SKM-1 (cell line): ENCODE data around the gene EFCAB5.
"Not testable (repeated sequence)": the region's sequence is repeated elsewhere in the genome, so short reads cannot be mapped to it uniquely, and the experiment has no call there.

Source experiments
- DNase-seq: peaks from one replicate; lab custom pipeline; 2025; ENCODE audit not compliant: unreplicated experiment; lab: John Stamatoyannopoulos, UW

Gene EFCAB5

GRCh38 chr17:29933379-29933778 is 8.1 kb upstream of the EFCAB5 start:
- DNase-seq, result no peak

GRCh38 chr17:29935909-29936308 is 5.5 kb upstream of the EFCAB5 start:
- DNase-seq, result not testable (repeated sequence)

GRCh38 chr17:29936724-29937123 is 4.7 kb upstream of the EFCAB5 start:
- DNase-seq, result no peak

- no peak for DNase-seq
Measured at GRCh38 chr17:29945281-29945680, 3.8 kb downstream of the EFCAB5 start.

GRCh38 chr17:29948448-29949215 is 7.2 kb downstream of the EFCAB5 start:
- DNase-seq, result peak; percentile 91

- no peak for DNase-seq
Measured at GRCh38 chr17:29949696-29950095, 8.3 kb downstream of the EFCAB5 start.

GRCh38 chr17:29954405-29954804 is 13.0 kb downstream of the EFCAB5 start:
- DNase-seq, result no peak

GRCh38 chr17:29956225-29956624 is 14.8 kb downstream of the EFCAB5 start:
- no peak for DNase-seq

GRCh38 chr17:29957488-29957887 is 16.1 kb downstream of the EFCAB5 start:
- not testable (repeated sequence) for DNase-seq

- no peak for DNase-seq
Measured at GRCh38 chr17:29958947-29959657, 17.7 kb downstream of the EFCAB5 start.

GRCh38 chr17:29959658-29960337 is 18.4 kb downstream of the EFCAB5 start:
- DNase-seq, result no peak

- no peak for DNase-seq
Measured at GRCh38 chr17:29962656-29963055, 21.2 kb downstream of the EFCAB5 start.

GRCh38 chr17:29968271-29968670 is 26.8 kb downstream of the EFCAB5 start:
- no peak for DNase-seq

GRCh38 chr17:29972277-29972676 is 30.8 kb downstream of the EFCAB5 start:
- DNase-seq, result no peak

GRCh38 chr17:29973005-29973404 is 31.6 kb downstream of the EFCAB5 start:
- no peak for DNase-seq

GRCh38 chr17:29977836-29978235 is 36.4 kb downstream of the EFCAB5 start:
- no peak for DNase-seq

- DNase-seq, result no peak
Measured at GRCh38 chr17:29980261-29980660, 38.8 kb downstream of the EFCAB5 start.

- DNase-seq, result no peak
Measured at GRCh38 chr17:29982991-29983653, 41.7 kb downstream of the EFCAB5 start.

- no peak for DNase-seq
Measured at GRCh38 chr17:29996458-29996857, 55.0 kb downstream of the EFCAB5 start.

GRCh38 chr17:30000001-30000754 is 58.7 kb downstream of the EFCAB5 start:
- DNase-seq, result no peak
